DND-41 (cell line): ENCODE data around the gene CLN3.

Experiments used
- ATAC-seq: fragments of 200-7000 bp; cut with Tn5 transposase; 3 replicates; pipeline ENCODE4 v1.9.1; 2021; ENCODE audit warnings: low read depth; ENCODE audit not compliant: insufficient read depth
- DNase-seq: peaks from one replicate; pipeline ENCODE4 v3.0.0-alpha.2; 2020
- H2AFZ ChIP-seq: 2 replicates; pipeline ENCODE4 v1.6.0; 2012; ENCODE audit warnings: low read depth, low read length
- H3K27ac ChIP-seq: 2 replicates; pipeline ENCODE4 v1.5.1; 2012; ENCODE audit warnings: low read length, inconsistent platforms
- H3K27me3 ChIP-seq: fragments of 200-600 bp; sonication (generic); 2 replicates; pipeline ENCODE4 v1.6.0; 2012; ENCODE audit warnings: low read length, mild to moderate bottlenecking, inconsistent platforms; ENCODE audit not compliant: insufficient read depth, poor library complexity
- H3K36me3 ChIP-seq: 2 replicates; pipeline ENCODE4 v1.5.1; 2012; ENCODE audit warnings: low read length, inconsistent platforms; ENCODE audit not compliant: insufficient read depth
- H3K4me1 ChIP-seq: 2 replicates; pipeline ENCODE4 v1.5.1; 2012; ENCODE audit warnings: mild to moderate bottlenecking, low read length; ENCODE audit not compliant: insufficient read depth
- H3K4me2 ChIP-seq: 2 replicates; pipeline ENCODE4 v1.6.0; 2012; ENCODE audit warnings: mild to moderate bottlenecking, moderate library complexity, low read length, inconsistent platforms; ENCODE audit not compliant: insufficient read depth
- H3K4me3 ChIP-seq, 2 experiments: fragments of 200-600 bp in 1 of 2; shearing (Covaris generic) in 1 of 2; 2 replicates each; pipeline ENCODE4 v1.5.1; 2012 to 2016; ENCODE audit warnings: inconsistent platforms in 2 of 2, low read length in 2 of 2, mild to moderate bottlenecking in 2 of 2, low read depth in 1 of 2, moderate library complexity in 1 of 2
- H3K79me2 ChIP-seq: 2 replicates; pipeline ENCODE4 v1.6.0; 2012; ENCODE audit warnings: low read length, inconsistent platforms; ENCODE audit not compliant: insufficient read depth
- H3K9ac ChIP-seq: 2 replicates; pipeline ENCODE4 v1.6.0; 2012; ENCODE audit warnings: low read depth, mild to moderate bottlenecking, inconsistent platforms, low read length, moderate library complexity
- H3K9me3 ChIP-seq: 2 replicates; pipeline ENCODE4 v1.5.1; 2012; ENCODE audit warnings: low read length, moderate library complexity, mild to moderate bottlenecking, inconsistent platforms; ENCODE audit not compliant: insufficient read depth, severe bottlenecking
- H4K20me1 ChIP-seq: 2 replicates; pipeline ENCODE4 v1.6.0; 2012; ENCODE audit warnings: low read length; ENCODE audit not compliant: insufficient read depth
- CTCF ChIP-seq: IDR thresholded peaks from 2 replicates; pipeline ENCODE4 v1.5.1; 2012; ENCODE audit warnings: borderline replicate concordance, low read length, moderate library complexity, mild to moderate bottlenecking; ENCODE audit not compliant: poor library complexity, severe bottlenecking; ENCODE audit errors: extremely low read depth
- EZH2 ChIP-seq: IDR thresholded peaks from 3 replicates; pipeline ENCODE4 v1.6.1; 2012; ENCODE audit warnings: borderline replicate concordance, low read depth, mild to moderate bottlenecking, moderate library complexity, low read length, inconsistent platforms; ENCODE audit not compliant: severe bottlenecking

CLN3 gene

DNA sequence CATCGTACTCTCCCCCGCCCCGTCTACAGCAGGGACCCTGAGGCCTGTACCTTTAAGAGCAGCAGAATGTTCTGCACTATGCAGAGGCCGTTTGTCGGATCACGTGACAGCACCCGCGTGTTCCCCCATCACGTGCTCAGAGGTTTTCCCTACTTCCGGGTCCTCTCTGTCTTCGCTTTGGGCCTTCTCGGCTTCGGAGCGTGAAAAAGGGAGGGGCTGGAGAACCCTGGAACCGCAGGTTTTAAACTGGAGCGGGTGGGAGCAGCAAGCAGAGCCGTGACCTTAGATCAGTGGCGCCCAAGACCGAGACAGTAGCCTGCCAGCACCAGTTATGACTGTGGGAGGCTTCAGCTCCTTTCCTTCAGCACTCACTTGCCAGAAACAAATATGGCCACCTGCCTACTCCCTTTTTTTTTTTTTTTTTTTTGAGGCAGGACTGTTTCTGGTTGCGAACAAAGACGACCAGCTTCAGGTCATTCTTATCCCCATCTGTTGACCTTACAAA, at the start of gene CLN3:
TSS of gene CLN3 (minus strand) at position 105 of the 505 bp plus-strand sequence. CDS start 315 bp downstream, outside the sequence.
- H3K36me3 ChIP-seq, result peaks cover 30% of the 10 kb centered on the region
- H3K9ac ChIP-seq, result peak within 1 kb of the TSS; percentile 64
- peaks cover 24% of the 10 kb centered on the region for H3K79me2 ChIP-seq
- TF ChIP-seq CTCF (no peak), EZH2 (no peak)
- peaks cover 48% of the 10 kb centered on the region for H3K4me1 ChIP-seq
- H2AFZ ChIP-seq, result peak within 1 kb of the TSS; percentile 78
- peak within 1 kb of the TSS; percentile 93 for H3K27ac ChIP-seq
- peak within 1 kb of the TSS; percentile 67 to 83 for H3K4me3 ChIP-seq
- ATAC-seq, result peak; percentile 74
- H3K4me2 ChIP-seq, result peak within 1 kb of the TSS; percentile 84
- H3K27me3 ChIP-seq, result no peaks in the 10 kb centered on the region
- DNase-seq, result peak; percentile 93
- no peaks in the 10 kb centered on the region for H3K9me3 ChIP-seq
- no peaks in the 10 kb centered on the region for H4K20me1 ChIP-seq

- no peak for ATAC-seq
- Histone ChIP-seq H3K27me3 (no peaks in the 10 kb centered on the region), H3K4me1 (no peaks in the 10 kb centered on the region)
Observed at GRCh38 chr16:28540346-28540745, 48.5 kb upstream of the CLN3 start.

DNA sequence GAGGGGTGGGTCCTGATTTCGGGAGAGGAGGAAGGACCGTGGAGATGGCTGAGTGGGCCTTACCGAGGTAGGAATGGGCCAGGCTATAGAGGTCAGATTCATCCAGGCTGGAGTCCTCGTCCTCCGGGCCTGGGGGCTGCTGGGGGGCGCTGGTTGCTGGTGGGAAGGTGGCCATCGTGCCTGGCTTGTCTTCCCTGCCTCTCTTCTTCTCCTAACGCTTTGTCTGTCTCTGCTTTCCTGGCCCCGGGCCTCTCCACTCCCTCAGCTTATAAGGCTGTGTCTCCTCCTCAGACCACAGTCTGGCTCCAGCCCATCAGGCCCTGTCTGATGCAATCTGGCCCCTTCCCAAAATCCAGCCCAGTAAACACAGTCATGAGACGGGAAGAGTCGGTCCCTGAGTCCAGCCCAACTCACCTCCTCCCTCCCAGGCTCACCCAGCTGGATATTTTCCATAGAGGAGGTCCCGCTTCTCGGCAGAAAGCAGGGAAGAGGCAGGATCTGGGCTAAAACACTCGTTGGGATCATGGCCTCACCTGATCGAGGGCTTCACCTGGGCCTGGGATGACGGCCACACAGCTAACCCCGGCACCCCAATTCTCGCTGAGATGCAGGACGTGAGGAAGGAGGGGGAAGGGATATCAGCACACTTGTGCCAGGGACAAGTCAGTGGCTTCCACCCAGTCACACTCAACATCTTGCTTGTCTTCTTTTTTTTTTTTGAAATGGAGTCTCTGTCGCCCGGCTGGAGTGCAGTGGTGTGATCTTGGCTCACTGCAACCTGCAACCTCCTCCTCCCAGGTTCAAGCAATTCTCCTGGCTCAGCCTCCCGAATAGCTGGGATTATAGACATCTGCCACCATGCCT, 47.1 kb upstream of the CLN3 start, which contains the start of gene NUPR1:
TSS of gene NUPR1 (minus strand) at position 242 of the 864 bp plus-strand sequence. CDS start at position 175, 67 bp downstream.
- Histone ChIP-seq H3K27ac (no peak within 1 kb of the TSS), H3K4me3 (no peak within 1 kb of the TSS), H3K79me2 (no peaks in the 10 kb centered on the region), H3K9me3 (no peaks in the 10 kb centered on the region), H3K27me3 (no peaks in the 10 kb centered on the region), H3K36me3 (no peaks in the 10 kb centered on the region), H3K9ac (no peak within 1 kb of the TSS), H2AFZ (no peak within 1 kb of the TSS), H3K4me2 (no peak within 1 kb of the TSS), H4K20me1 (no peaks in the 10 kb centered on the region), H3K4me1 (no peaks in the 10 kb centered on the region)
- TF ChIP-seq CTCF (no peak), EZH2 (no peak)
- DNase-seq (no peak), ATAC-seq (no peak)

More at GRCh38 chr16:28540346-28540745, 48.5 kb upstream of the CLN3 start:
- Histone ChIP-seq H3K36me3 (no peaks in the 10 kb centered on the region), H2AFZ (no peak overlapping the region; the same call in 1 of the 2 replicates), H3K27ac (no peak overlapping the region), H4K20me1 (no peaks in the 10 kb centered on the region), H3K4me3 (no peak overlapping the region), H3K79me2 (no peaks in the 10 kb centered on the region), H3K9ac (no peak overlapping the region), H3K9me3 (no peaks in the 10 kb centered on the region), H3K4me2 (no peak overlapping the region)
- no peak for DNase-seq
- TF ChIP-seq CTCF (no peak), EZH2 (no peak)
